ENCODE data around the gene TUSC2.
A peak's percentile ranks its signal among the peaks of the same experiment; 100 is the strongest.

The TUSC2 gene

DNA sequence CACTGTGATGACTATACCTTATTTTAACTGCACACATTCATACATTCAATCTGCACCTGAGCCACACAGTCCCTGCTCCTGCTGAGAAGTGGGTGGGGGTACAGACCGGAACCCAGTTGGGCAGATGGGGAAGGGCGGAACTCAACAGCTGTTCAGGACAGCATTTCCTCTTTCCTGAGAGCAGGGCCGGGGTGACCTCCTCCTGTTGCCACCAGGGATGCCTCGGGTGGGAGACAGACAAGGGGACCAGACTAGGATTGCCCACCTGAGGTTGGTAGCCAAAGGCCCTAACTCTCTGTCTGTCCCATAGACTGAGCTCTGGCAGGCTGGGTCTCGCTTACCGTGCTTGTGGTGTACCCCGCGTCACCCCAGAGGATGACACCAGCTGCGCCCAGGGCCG lies 9.4 kb downstream of the TUSC2 start:
- ChIA-PET POLR2A (interaction anchor here (2.7 to 3.6 kb wide), 2 partner anchors 18 to 27 kb away, joined by 12 read pairs; partner anchors contain the start of gene IFRD2), CTCF (interaction anchor here (0.6 to 1.2 kb wide), 2 partner anchors 44 to 779 kb away, joined by 3 read pairs; no protein-coding TSS in a partner anchor)
- TF ChIP-seq OSR2 (tag by site-specific recombination; IDR thresholded peaks at IDR 0.05) (no peak), ZNF274 (IDR thresholded peaks at IDR 0.05; ENCODE audit: low read length) (no peak), ZNF274 (tag by site-specific recombination; IDR thresholded peaks at IDR 0.05; ENCODE audit: borderline replicate concordance) (no peak), ZNF19 (tag by site-specific recombination; IDR thresholded peaks at IDR 0.05; ENCODE audit: low read depth) (no peak), ZBTB48 (tag by site-specific recombination; IDR thresholded peaks at IDR 0.05) (no peak), ZNF10 (tag by site-specific recombination; IDR thresholded peaks at IDR 0.05) (no peak), PRDM1 (tag by site-specific recombination; IDR thresholded peaks at IDR 0.05) (no peak), ZNF544 (tag by site-specific recombination; IDR thresholded peaks at IDR 0.05) (no peak), OVOL3 (tag by site-specific recombination; IDR thresholded peaks at IDR 0.05) (no peak)
- TF ChIP-seq, protein P1, sequence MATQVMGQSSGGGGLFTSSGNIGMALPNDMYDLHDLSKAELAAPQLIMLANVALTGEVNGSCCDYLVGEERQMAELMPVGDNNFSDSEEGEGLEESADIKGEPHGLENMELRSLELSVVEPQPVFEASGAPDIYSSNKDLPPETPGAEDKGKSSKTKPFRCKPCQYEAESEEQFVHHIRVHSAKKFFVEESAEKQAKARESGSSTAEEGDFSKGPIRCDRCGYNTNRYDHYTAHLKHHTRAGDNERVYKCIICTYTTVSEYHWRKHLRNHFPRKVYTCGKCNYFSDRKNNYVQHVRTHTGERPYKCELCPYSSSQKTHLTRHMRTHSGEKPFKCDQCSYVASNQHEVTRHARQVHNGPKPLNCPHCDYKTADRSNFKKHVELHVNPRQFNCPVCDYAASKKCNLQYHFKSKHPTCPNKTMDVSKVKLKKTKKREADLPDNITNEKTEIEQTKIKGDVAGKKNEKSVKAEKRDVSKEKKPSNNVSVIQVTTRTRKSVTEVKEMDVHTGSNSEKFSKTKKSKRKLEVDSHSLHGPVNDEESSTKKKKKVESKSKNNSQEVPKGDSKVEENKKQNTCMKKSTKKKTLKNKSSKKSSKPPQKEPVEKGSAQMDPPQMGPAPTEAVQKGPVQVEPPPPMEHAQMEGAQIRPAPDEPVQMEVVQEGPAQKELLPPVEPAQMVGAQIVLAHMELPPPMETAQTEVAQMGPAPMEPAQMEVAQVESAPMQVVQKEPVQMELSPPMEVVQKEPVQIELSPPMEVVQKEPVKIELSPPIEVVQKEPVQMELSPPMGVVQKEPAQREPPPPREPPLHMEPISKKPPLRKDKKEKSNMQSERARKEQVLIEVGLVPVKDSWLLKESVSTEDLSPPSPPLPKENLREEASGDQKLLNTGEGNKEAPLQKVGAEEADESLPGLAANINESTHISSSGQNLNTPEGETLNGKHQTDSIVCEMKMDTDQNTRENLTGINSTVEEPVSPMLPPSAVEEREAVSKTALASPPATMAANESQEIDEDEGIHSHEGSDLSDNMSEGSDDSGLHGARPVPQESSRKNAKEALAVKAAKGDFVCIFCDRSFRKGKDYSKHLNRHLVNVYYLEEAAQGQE (tag by site-specific recombination; IDR thresholded peaks at IDR 0.05), result no peak
- no peak overlapping the region for H3K27ac ChIP-seq (ENCODE audit: extremely low read depth, low read depth, low read length)
- peaks cover 7% of the 10 kb centered on the region; the same call in 1 of the 2 replicates for H3K4me1 ChIP-seq (ENCODE audit: control insufficient read depth, insufficient read depth, low read length)
- H3K9me3 ChIP-seq (ENCODE audit: control insufficient read depth, insufficient read depth, low read depth, low read length), result no peaks in the 10 kb centered on the region
- peaks cover 0 to 41% of the 10 kb centered on the region in 2 experiments; a peak in 1 of 3 replicates for H3K36me3 ChIP-seq (ENCODE audit: control insufficient read depth in 2 of 2, insufficient read depth in 1 of 2, low read length in 2 of 2)
- H3K4me3 ChIP-seq (ENCODE audit: low read depth, low read length), result no peak overlapping the region

DNA sequence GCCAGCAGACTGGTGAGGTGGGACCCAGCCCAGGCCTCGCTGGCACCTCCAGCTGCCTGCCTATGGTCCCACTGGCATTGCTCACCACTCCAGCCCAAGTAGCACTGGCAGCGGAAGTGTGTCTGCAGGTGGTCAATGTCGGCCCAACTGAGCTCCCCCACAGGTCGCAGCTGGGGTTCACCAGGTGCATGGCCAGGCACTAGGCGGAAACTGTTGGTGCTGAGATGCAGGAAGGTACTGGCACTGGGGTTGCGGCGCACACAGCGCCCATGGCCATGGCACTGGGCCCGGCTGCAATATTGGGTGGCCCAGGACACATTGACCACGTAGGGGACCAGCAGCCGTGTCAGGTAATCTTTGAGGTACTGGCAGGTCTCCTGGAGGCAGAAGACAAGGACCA lies 9.9 kb downstream of the TUSC2 start:
- H3K36me3 ChIP-seq (ENCODE audit: control insufficient read depth in 2 of 2, insufficient read depth in 1 of 2, low read length in 2 of 2), result peaks cover 0 to 38% of the 10 kb centered on the region in 2 experiments; a peak in 1 of 3 replicates

DNA sequence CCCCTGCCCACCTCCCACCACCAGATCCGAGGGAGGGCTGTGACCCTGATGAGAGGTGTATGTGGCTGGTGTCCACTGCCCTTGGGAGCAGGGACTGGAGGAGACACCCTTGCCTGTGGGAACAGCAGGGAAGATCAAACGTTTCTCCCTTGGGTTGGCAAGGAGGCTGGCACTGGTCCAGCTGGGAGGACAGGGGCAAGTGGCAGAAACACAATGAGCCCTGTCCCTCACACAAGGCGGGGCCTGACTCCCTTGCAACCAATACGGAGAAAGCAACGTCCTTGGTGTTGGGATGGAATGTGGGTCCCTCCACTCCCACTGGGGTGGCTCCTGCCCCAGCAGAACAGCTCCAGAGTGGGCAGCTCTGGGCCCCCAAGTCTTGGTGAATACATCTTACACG lies 10.7 kb downstream of the TUSC2 start:
- H3K27ac ChIP-seq (ENCODE audit: extremely low read depth, low read depth, low read length), result no peak overlapping the region
- no peak overlapping the region for H3K4me3 ChIP-seq (ENCODE audit: low read depth, low read length)
- ChIA-PET POLR2A (interaction anchor here (1.0 to 3.6 kb wide), 5 partner anchors 11 to 53 kb away, joined by 3 to 12 read pairs (median 11); partner anchors contain the start of genes HYAL3, IFRD2, NAA80 and TUSC2), CTCF (interaction anchor here (0.6 to 1.0 kb wide), 2 partner anchors 18 to 26 kb away, joined by 3 to 7 read pairs; partner anchors contain the start of genes HYAL3 and NAA80)
- peaks cover 7% of the 10 kb centered on the region; the same call in 1 of the 2 replicates for H3K4me1 ChIP-seq (ENCODE audit: control insufficient read depth, insufficient read depth, low read length)
- H3K36me3 ChIP-seq (ENCODE audit: control insufficient read depth in 2 of 2, insufficient read depth in 1 of 2, low read length in 2 of 2), result peaks cover 0 to 38% of the 10 kb centered on the region in 2 experiments; a peak in 1 of 3 replicates
- H3K9me3 ChIP-seq (ENCODE audit: control insufficient read depth, insufficient read depth, low read depth, low read length), result no peaks in the 10 kb centered on the region
- TF ChIP-seq ZBTB48 (tag by site-specific recombination; IDR thresholded peaks at IDR 0.05) (0 out of 2 replicates have a peak, but pooled peaks have one; percentile 36), GLI4 (tag by site-specific recombination; IDR thresholded peaks at IDR 0.05) (no peak)

More for the DNA sequence above, 9.9 kb downstream of the TUSC2 start:
- POLR2A ChIA-PET, result interaction anchor here (1.6 to 3.6 kb wide), 4 partner anchors 10 to 26 kb away, joined by 8 to 12 read pairs (median 12); partner anchors contain the start of genes HYAL3, IFRD2, NAA80 and TUSC2
- TF ChIP-seq ZNF416 (tag by site-specific recombination; IDR thresholded peaks at IDR 0.05) (no peak), GLIS1 (tag by site-specific recombination; IDR thresholded peaks at IDR 0.05) (0 out of 2 replicates have a peak, but pooled peaks have one; percentile 5), ZNF585B (tag by site-specific recombination; IDR thresholded peaks at IDR 0.05) (no peak), TRIM28 (IDR thresholded peaks at IDR 0.05; ENCODE audit: borderline replicate concordance, low read length) (no peak), ZNF112 (tag by site-specific recombination; IDR thresholded peaks at IDR 0.05) (no peak), ZNF10 (tag by site-specific recombination; IDR thresholded peaks at IDR 0.05) (no peak)
- TF ChIP-seq, protein P2, sequence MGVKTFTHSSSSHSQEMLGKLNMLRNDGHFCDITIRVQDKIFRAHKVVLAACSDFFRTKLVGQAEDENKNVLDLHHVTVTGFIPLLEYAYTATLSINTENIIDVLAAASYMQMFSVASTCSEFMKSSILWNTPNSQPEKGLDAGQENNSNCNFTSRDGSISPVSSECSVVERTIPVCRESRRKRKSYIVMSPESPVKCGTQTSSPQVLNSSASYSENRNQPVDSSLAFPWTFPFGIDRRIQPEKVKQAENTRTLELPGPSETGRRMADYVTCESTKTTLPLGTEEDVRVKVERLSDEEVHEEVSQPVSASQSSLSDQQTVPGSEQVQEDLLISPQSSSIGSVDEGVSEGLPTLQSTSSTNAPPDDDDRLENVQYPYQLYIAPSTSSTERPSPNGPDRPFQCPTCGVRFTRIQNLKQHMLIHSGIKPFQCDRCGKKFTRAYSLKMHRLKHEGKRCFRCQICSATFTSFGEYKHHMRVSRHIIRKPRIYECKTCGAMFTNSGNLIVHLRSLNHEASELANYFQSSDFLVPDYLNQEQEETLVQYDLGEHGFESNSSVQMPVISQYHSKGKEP (tag by site-specific recombination; IDR thresholded peaks at IDR 0.05), result no peak
- H3K4me3 ChIP-seq (ENCODE audit: low read depth, low read length), result no peak overlapping the region
- no peak overlapping the region for H3K27ac ChIP-seq (ENCODE audit: extremely low read depth, low read depth, low read length)
- H3K4me1 ChIP-seq (ENCODE audit: control insufficient read depth, insufficient read depth, low read length), result peaks cover 7% of the 10 kb centered on the region; the same call in 1 of the 2 replicates
- CTCF ChIA-PET, result interaction anchor here (0.6 to 1.2 kb wide), 2 partner anchors 27 to 44 kb away, joined by 3 read pairs; no protein-coding TSS in a partner anchor
- no peaks in the 10 kb centered on the region for H3K9me3 ChIP-seq (ENCODE audit: control insufficient read depth, insufficient read depth, low read depth, low read length)
